SU-DHL-6 (cell line): ENCODE results near the gene PFKL.

Experiments used
- H2AFZ ChIP-seq: fragments of 200-600 bp; sonication (generic); 2 replicates; pipeline ENCODE4 v1.6.1; 2014; ENCODE audit warnings: low read depth, mild to moderate bottlenecking, moderate library complexity, mixed read lengths, antibody characterized with exemption, low read length; ENCODE audit not compliant: severe bottlenecking
- H3F3A ChIP-seq: fragments of 200-600 bp; shearing (Covaris generic); 2 replicates; pipeline ENCODE4 v1.6.0; 2016; ENCODE audit warnings: antibody characterized with exemption, mild to moderate bottlenecking; ENCODE audit not compliant: insufficient read depth
- H3K27ac ChIP-seq: fragments of 200-600 bp; sonication (generic); 2 replicates; pipeline ENCODE4 v1.5.1; 2016; ENCODE audit warnings: low read depth, mild to moderate bottlenecking, low read length, moderate library complexity, mixed read lengths
- H3K27me3 ChIP-seq: fragments of 200-600 bp; sonication (generic), shearing (Covaris generic); 2 replicates; pipeline ENCODE4 v1.6.0; 2014; ENCODE audit warnings: mild to moderate bottlenecking, low read length
- H3K36me3 ChIP-seq: fragments of 200-600 bp; sonication (generic); 2 replicates; pipeline ENCODE4 v1.6.1; 2014; ENCODE audit warnings: mild to moderate bottlenecking, low read length, mixed read lengths
- H3K4me2 ChIP-seq: fragments of 300-600, 200-600 bp; shearing (Covaris generic), sonication (generic); 2 replicates; pipeline ENCODE4 v1.6.0; 2014; ENCODE audit warnings: low read length, low read depth, mild to moderate bottlenecking; ENCODE audit not compliant: poor library complexity, severe bottlenecking
- H3K4me3 ChIP-seq: fragments of 200-600 bp; sonication (generic); 2 replicates; pipeline ENCODE4 v1.5.1; 2014; ENCODE audit warnings: antibody characterized with exemption, low read length, mild to moderate bottlenecking, mixed read lengths; ENCODE audit not compliant: insufficient read depth, poor library complexity, severe bottlenecking
- H3K79me2 ChIP-seq: fragments of 200-600 bp; sonication (generic); 2 replicates; pipeline ENCODE4 v1.6.1; 2014; ENCODE audit warnings: mild to moderate bottlenecking, low read length, moderate library complexity; ENCODE audit not compliant: insufficient read depth
- H3K9ac ChIP-seq: fragments of 200-600 bp; sonication (generic); 2 replicates; pipeline ENCODE4 v1.7.0; 2014; ENCODE audit warnings: mild to moderate bottlenecking, low read length
- H3K9me2 ChIP-seq: fragments of 200-600 bp; sonication (generic); replicated peaks from 2 replicates; pipeline ENCODE4 v1.6.1; 2014; ENCODE audit warnings: low read length; ENCODE audit not compliant: insufficient read depth
- H3K9me3 ChIP-seq: fragments of 200-600 bp; sonication (generic); 2 replicates; pipeline ENCODE4 v1.6.1; 2014; ENCODE audit warnings: low read length, mixed read lengths; ENCODE audit not compliant: insufficient read depth
- H4K20me1 ChIP-seq: fragments of 200-600 bp; sonication (generic); 2 replicates; pipeline ENCODE4 v1.6.1; 2014; ENCODE audit warnings: low read depth, mild to moderate bottlenecking, antibody characterized with exemption, low read length, moderate library complexity, mixed read lengths
- EZH2phosphoT487 ChIP-seq: fragments of 200-600 bp; sonication (generic), shearing (Covaris generic); conservative IDR thresholded peaks from 2 replicates; pipeline ENCODE4 v1.6.1; 2018; ENCODE audit warnings: mild to moderate bottlenecking, antibody characterized with exemption, low read length, moderate library complexity, mixed read lengths
- TF ChIP-seq, protein P1 (sequence below): fragments of 200-600 bp; sonication (generic); IDR thresholded peaks from one replicate; pipeline ENCODE4 v1.5.1; 2017; ENCODE audit warnings: antibody characterized with exemption, mild to moderate bottlenecking, low read length, moderate library complexity; ENCODE audit not compliant: insufficient read depth, poor library complexity, severe bottlenecking

PFKL gene

DNA sequence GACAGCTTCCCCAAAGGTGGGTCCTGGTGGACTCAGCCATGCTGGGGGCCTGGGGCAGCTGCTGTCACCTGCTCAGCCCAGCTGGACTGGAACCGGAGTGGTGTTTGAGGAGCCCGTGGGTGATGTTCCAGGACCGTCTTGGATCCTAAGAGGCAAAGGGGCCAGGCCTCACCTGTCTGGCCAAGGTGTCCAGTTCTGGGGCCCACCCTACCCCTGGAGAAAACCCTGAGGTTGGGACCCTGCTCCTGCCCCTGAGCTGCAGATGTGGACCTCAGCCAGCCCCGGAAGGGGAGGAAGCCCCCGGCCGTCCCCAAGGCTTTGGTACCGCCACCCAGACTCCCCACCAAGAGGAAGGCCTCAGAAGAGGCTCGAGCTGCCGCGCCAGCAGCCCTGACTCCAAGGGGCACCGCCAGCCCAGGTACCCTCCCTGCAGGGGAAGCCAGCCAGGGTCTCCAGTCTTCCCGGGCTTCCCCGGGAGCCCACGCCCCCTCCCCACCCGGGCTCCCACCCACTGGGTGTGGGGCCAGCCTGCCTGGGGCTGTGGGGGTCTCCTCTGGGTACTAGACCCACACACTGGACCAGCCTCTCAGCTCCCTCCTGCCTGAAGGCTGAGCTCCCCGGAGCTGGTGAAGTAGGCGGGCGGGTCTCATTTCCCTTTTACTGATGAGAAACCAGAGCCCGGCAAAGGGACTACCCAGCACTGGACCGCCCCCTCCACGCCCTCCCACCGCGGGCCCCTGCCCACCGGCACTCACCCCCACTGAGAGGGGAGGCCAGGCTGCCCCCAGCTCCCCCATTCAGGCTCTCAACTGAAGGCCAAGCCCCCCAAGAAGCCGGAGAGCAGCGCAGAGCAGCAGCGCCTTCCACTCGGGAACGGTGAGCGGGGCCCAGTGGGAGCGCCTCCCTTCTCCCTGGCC lies 12.9 kb upstream of the PFKL start:
- Histone ChIP-seq H2AFZ (no peak overlapping the region), H4K20me1 (no peaks in the 10 kb centered on the region), H3K9me3 (no peaks in the 10 kb centered on the region), H3K27me3 (no peaks in the 10 kb centered on the region), H3F3A (no peaks in the 10 kb centered on the region), H3K36me3 (no peaks in the 10 kb centered on the region), H3K4me2 (no peak overlapping the region), H3K79me2 (no peaks in the 10 kb centered on the region), H3K9ac (no peak overlapping the region), H3K4me3 (no peak overlapping the region), H3K9me2 (no peaks in the 10 kb centered on the region), H3K27ac (no peak overlapping the region)
- TF ChIP-seq, protein P1, sequence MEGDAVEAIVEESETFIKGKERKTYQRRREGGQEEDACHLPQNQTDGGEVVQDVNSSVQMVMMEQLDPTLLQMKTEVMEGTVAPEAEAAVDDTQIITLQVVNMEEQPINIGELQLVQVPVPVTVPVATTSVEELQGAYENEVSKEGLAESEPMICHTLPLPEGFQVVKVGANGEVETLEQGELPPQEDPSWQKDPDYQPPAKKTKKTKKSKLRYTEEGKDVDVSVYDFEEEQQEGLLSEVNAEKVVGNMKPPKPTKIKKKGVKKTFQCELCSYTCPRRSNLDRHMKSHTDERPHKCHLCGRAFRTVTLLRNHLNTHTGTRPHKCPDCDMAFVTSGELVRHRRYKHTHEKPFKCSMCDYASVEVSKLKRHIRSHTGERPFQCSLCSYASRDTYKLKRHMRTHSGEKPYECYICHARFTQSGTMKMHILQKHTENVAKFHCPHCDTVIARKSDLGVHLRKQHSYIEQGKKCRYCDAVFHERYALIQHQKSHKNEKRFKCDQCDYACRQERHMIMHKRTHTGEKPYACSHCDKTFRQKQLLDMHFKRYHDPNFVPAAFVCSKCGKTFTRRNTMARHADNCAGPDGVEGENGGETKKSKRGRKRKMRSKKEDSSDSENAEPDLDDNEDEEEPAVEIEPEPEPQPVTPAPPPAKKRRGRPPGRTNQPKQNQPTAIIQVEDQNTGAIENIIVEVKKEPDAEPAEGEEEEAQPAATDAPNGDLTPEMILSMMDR, result no peak
- TF ChIP-seq EZH2phosphoT487, result no peak

DNA sequence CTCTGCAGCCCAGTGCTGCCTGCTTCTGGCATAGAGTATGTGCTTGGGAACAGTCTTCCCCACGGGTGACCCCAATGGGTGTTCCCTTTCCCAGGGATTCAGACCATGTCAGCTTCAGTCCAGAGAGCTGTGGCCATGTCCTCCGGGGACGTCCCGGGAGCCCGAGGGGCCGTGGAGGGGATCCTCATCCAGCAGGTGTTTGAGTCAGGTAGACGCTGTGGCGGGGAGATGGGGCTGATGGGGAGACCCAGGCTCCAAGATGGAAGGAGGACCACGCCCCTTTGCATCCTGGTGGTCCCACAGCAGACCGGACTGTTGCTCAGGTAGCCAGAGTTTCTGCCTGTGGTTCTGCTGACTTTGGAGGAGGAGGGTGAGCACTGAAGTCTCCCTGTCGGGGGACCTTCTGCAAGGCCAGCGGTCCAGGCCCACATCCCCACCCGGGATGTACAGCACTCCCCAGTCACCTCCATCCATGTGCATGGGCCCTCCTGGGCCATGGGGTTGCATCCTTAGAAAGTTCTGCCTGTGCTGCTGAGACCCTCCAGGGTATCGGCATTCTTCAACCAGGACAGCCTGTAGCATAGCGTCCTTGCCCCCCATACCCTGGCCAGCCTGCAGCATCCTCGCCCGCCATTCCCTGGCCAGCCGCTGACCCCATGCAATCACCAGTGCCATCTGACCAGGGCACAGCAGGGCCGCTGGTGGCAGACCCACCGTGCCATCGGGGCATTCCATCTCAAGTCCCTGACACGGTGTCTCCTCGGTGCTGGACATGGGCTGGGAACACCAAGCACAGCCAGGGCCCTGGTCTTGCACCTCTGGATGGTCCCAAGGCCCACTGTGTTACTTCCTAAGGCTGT lies 11.4 kb upstream of the PFKL start:
- no peaks in the 10 kb centered on the region for H3K36me3 ChIP-seq
- no peaks in the 10 kb centered on the region for H3K9me2 ChIP-seq
- H3K4me3 ChIP-seq, result no peak overlapping the region
- H3F3A ChIP-seq, result no peaks in the 10 kb centered on the region
- no peaks in the 10 kb centered on the region for H3K9me3 ChIP-seq
- H3K9ac ChIP-seq, result no peak overlapping the region
- H4K20me1 ChIP-seq, result no peaks in the 10 kb centered on the region
- no peak overlapping the region for H3K4me2 ChIP-seq
- H3K27me3 ChIP-seq, result no peaks in the 10 kb centered on the region
- no peaks in the 10 kb centered on the region for H3K79me2 ChIP-seq
- H2AFZ ChIP-seq, result no peak overlapping the region
- TF ChIP-seq EZH2phosphoT487, result no peak
- TF ChIP-seq, protein P1, result no peak
- H3K27ac ChIP-seq, result no peak overlapping the region

DNA sequence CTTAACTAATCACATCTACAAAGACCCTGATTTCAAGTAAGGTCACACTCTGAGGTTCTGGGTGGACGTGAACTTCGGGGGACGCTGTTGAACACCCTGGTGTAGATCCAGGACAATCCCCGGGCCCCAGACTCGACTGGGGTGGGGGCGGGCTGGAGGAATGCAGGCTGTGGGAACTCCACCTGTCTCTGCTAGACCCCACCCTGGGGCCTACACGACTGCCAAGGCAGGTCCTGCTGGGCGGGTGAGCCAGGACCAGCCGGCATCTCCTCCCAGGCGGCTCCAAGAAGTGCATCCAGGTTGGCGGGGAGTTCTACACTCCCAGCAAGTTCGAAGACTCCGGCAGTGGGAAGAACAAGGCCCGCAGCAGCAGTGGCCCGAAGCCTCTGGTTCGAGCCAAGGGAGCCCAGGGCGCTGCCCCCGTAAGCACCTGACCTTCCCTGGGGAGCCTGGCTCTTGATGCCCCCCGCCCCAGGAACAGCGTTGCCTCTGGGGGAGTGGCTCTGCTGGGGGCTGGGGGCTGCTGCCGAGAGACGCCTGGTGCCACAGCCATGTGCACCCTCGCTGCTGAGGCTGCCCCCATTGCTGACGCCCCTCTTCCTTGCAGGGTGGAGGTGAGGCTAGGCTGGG lies 10.4 kb upstream of the PFKL start:
- H3K27ac ChIP-seq, result no peak overlapping the region
- no peaks in the 10 kb centered on the region for H3K9me2 ChIP-seq
- H3K4me2 ChIP-seq, result no peak overlapping the region
- no peak for TF ChIP-seq EZH2phosphoT487
- TF ChIP-seq, protein P1, result no peak
- H2AFZ ChIP-seq, result no peak overlapping the region
- H3K79me2 ChIP-seq, result no peaks in the 10 kb centered on the region
- H3K36me3 ChIP-seq, result no peaks in the 10 kb centered on the region
- no peaks in the 10 kb centered on the region for H4K20me1 ChIP-seq
- H3K9me3 ChIP-seq, result no peaks in the 10 kb centered on the region
- H3K9ac ChIP-seq, result no peak overlapping the region
- H3K4me3 ChIP-seq, result no peak overlapping the region
- no peaks in the 10 kb centered on the region for H3K27me3 ChIP-seq
- H3F3A ChIP-seq, result no peaks in the 10 kb centered on the region
